GM23248 (cell line): ENCODE measurements around the gene PPIG. TPM values are rescaled to one million over a fixed set of nuclear protein-coding genes. Genes with fewer than 3 reads are reported as not detected.
"Not testable (repeated sequence)": the region's sequence is repeated elsewhere in the genome, so short reads cannot be mapped to it uniquely, and the experiment has no call there.

ENCODE experiments used
- DNase-seq: peaks from one replicate; pipeline ENCODE4 v3.0.0-alpha.2; 2015
- H2AFZ ChIP-seq: fragments of 200-600 bp; sonication (generic); 2 replicates; pipeline ENCODE4 v1.6.1; 2016; ENCODE audit warnings: antibody characterized with exemption
- H3F3A ChIP-seq: fragments of 200-600 bp; sonication (generic); 2 replicates; pipeline ENCODE4 v1.6.1; 2016; ENCODE audit warnings: mild to moderate bottlenecking, antibody characterized with exemption, mixed run types; ENCODE audit not compliant: insufficient read depth
- H3K27ac ChIP-seq: fragments of 200-600 bp; sonication (generic); 2 replicates; pipeline ENCODE4 v1.5.1; 2016; ENCODE audit warnings: mild to moderate bottlenecking
- H3K27me3 ChIP-seq: fragments of 200-600 bp; sonication (generic); replicated peaks from 2 replicates; pipeline ENCODE4 v1.6.1; 2016; ENCODE audit warnings: mild to moderate bottlenecking; ENCODE audit not compliant: insufficient read depth
- H3K36me3 ChIP-seq: fragments of 200-600 bp; sonication (generic); 2 replicates; pipeline ENCODE4 v1.6.1; 2016; ENCODE audit warnings: low read depth, mild to moderate bottlenecking
- H3K4me1 ChIP-seq: fragments of 200-600 bp; sonication (generic); 2 replicates; pipeline ENCODE4 v1.6.1; 2016; ENCODE audit warnings: mild to moderate bottlenecking; ENCODE audit not compliant: insufficient read depth
- H3K4me2 ChIP-seq: fragments of 200-600 bp; sonication (generic); one replicate; pipeline ENCODE4 v1.6.1; 2016; ENCODE audit warnings: mild to moderate bottlenecking; ENCODE audit not compliant: unreplicated experiment
- H3K4me3 ChIP-seq: fragments of 200-600 bp; sonication (generic); 2 replicates; pipeline ENCODE4 v1.5.1; 2016; ENCODE audit warnings: mild to moderate bottlenecking
- H3K79me2 ChIP-seq: fragments of 200-600 bp; sonication (generic); 2 replicates; pipeline ENCODE4 v1.6.1; 2016; ENCODE audit warnings: mild to moderate bottlenecking; ENCODE audit not compliant: insufficient read depth
- H3K9ac ChIP-seq: fragments of 200-600 bp; sonication (generic); 2 replicates; pipeline ENCODE4 v1.6.1; 2016; ENCODE audit warnings: mild to moderate bottlenecking
- H3K9me2 ChIP-seq: fragments of 200-600 bp; sonication (generic); 2 replicates; pipeline ENCODE4 v1.6.1; 2016; ENCODE audit warnings: mixed run types, mild to moderate bottlenecking, moderate library complexity; ENCODE audit not compliant: insufficient read depth
- H3K9me3 ChIP-seq: fragments of 200-600 bp; sonication (generic); one replicate; pipeline ENCODE4 v1.6.1; 2017; ENCODE audit warnings: low read depth
- H4K20me1 ChIP-seq: fragments of 200-600 bp; sonication (generic); 2 replicates; pipeline ENCODE4 v1.6.0; 2016; ENCODE audit not compliant: insufficient read depth
- EZH2 ChIP-seq: fragments of 200-600 bp; sonication (generic); IDR thresholded peaks from 2 replicates; pipeline ENCODE4 v1.6.1; 2018; ENCODE audit warnings: antibody characterized with exemption, mild to moderate bottlenecking; ENCODE audit not compliant: insufficient read depth, poor library complexity, severe bottlenecking
- EZH2phosphoT487 ChIP-seq: fragments of 200-600 bp; sonication (generic); IDR thresholded peaks from 2 replicates; pipeline ENCODE4 v1.6.1; 2018; ENCODE audit warnings: antibody characterized with exemption, moderate library complexity, mild to moderate bottlenecking, low read depth; ENCODE audit not compliant: insufficient read depth
- WGBS, 2 experiments: methylation state at CpG; one replicate each; pipeline ENCODE4 v1.1.6; 2015 to 2017; ENCODE audit warnings: low lambda C conversion rate in 2 of 2, low coverage in 1 of 2; ENCODE audit errors: missing lambda C conversion rate in 2 of 2; 5-methylcytosine and 5-hydroxymethylcytosine counted together
- in situ Hi-C: fragments of 300-500 bp; cut with MboI; formaldehyde crosslinking; loops from 2 replicates; pipeline ENCODE4 v1.15.0; 2020
- polyA plus RNA-seq: library from polyadenylated mRNA; unstranded; fragments of >200 nt; fragmentation: Nextera tagmentation; extraction: Ambion mirVana; gene quantifications from 2 replicates; pipeline ENCODE4 v1.2.1, GENCODE V29; 2016
- total RNA-seq: library from RNA; depleted of rRNA; stranded (reverse); fragments of >200 nt; shearing (Covaris generic); gene quantifications from 2 replicates; pipeline ENCODE4 v1.2.3, GENCODE V29; 2014

Gene PPIG
- total and polyA plus RNA-seq, 2 experiments from 2014 or later: 23.0 to 51.3 TPM

GRCh38 chr2:169683054-169683424 is 98.9 kb downstream of the PPIG start:
- no peaks in the 10 kb centered on the region for H3F3A ChIP-seq
- H3K27ac ChIP-seq: no peak overlapping the region
- no peaks in the 10 kb centered on the region for H3K79me2 ChIP-seq
- H3K36me3 ChIP-seq: no peaks in the 10 kb centered on the region
- H3K4me1 ChIP-seq: no peaks in the 10 kb centered on the region
- H4K20me1 ChIP-seq: no peaks in the 10 kb centered on the region
- no peaks in the 10 kb centered on the region for H3K9me3 ChIP-seq
- no peak overlapping the region for H2AFZ ChIP-seq
- TF ChIP-seq EZH2phosphoT487 (no peak), EZH2 (no peak)
- in situ Hi-C loops: no loop called here
- H3K4me2 ChIP-seq: no peak overlapping the region
- H3K9me2 ChIP-seq: no peaks in the 10 kb centered on the region
- no peak for DNase-seq
- 57 to 61% methylated on average over 3 of the region's 3 CpGs for WGBS, 2 experiments
- no peaks in the 10 kb centered on the region for H3K27me3 ChIP-seq
- no peak overlapping the region for H3K4me3 ChIP-seq
- H3K9ac ChIP-seq: no peak overlapping the region

DNA sequence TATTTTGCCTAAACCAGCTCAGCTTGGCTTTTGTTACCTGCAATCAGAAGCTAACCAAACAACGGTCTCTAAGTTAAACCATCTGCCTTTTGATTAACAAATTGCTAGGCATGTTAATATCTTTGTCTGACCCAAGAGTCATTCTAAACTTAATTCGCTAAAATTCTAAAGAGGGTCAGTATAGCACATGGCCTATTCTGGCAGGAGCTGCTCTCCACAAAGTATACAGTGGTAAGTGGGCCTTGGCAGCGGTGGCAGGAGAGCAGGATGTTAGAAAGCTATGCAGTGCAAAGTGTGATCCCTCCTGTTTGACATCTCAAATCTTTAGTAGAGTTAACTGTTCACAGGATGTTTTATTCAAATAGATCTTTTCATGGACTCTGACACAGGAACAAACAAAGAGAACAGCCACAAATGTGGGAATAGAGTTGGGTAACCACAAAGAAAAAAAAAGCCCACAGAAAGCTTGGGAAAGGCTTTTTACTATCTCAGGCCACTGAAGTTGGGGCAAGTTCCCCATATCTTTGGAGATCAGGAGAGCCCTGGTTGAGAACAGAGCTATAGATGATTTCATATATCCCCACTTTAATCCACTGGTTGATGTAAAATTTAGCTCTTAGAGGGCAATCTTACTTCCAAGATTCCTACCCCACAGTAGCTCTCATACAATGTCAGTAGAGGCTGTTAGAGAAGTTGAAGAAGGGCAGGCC is 99.4 kb downstream of the PPIG start:
- no peaks in the 10 kb centered on the region for H3F3A ChIP-seq
- no peaks in the 10 kb centered on the region for H3K9me2 ChIP-seq
- no peak overlapping the region for H3K4me2 ChIP-seq
- H3K9ac ChIP-seq: no peak overlapping the region
- no peak overlapping the region for H3K4me3 ChIP-seq
- H3K4me1 ChIP-seq: no peaks in the 10 kb centered on the region
- H3K36me3 ChIP-seq: no peaks in the 10 kb centered on the region
- no peaks in the 10 kb centered on the region for H3K79me2 ChIP-seq
- in situ Hi-C loops: no loop called here
- no peak for TF ChIP-seq EZH2phosphoT487
- no peak for TF ChIP-seq EZH2
- no peak for DNase-seq
- no peak overlapping the region for H2AFZ ChIP-seq
- no peaks in the 10 kb centered on the region for H3K9me3 ChIP-seq
- no peaks in the 10 kb centered on the region for H3K27me3 ChIP-seq
- WGBS, 2 experiments: 62 to 64% methylated on average over 3 of the region's 3 CpGs
- no peak overlapping the region for H3K27ac ChIP-seq
- H4K20me1 ChIP-seq: no peaks in the 10 kb centered on the region

DNA sequence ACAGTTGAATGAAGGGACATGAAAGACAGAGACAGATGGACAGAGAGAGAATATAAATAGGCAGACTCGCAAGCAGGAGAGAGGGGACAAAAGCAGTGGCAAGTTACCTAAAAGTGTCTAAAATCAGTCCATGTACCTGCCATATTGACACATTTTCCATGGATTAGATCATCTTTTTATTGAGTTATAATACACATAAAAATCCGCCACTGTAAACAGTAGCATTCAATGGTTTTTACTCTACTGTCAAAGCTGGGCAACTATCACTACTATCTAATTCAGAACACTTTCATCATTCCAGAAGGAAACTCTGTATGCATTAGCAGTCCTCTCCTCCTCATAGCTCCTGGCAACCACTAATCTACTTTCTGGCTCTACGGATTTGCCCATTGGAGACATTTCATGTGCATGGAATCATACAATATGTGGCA is 100.0 kb downstream of the PPIG start:
- in situ Hi-C loops: no loop called here
- TF ChIP-seq EZH2phosphoT487 (no peak), EZH2 (no peak)
- H3K27me3 ChIP-seq: no peaks in the 10 kb centered on the region

DNA sequence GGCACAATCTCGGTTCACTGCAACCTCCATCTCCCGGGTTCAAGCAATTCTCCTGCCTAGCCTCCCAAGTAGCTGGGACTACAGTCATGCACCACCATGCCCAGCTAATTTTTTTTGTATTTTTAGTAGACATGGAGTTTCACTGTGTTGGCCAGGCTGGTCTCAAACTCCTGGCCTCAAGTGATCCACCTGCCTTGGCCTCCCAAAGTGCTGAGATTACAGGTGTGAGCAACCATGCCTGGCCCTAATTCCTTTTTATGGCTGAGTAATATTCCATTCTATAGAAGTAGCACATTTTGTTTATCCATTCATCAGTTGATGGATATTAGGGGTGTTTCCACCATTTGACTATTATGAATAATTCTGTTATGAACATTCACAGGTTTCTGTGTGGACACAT is 100.6 kb downstream of the PPIG start:
- H3K4me2 ChIP-seq, H3K27ac ChIP-seq, H3F3A ChIP-seq, in situ Hi-C loops, H3K9me3 ChIP-seq, H2AFZ ChIP-seq, DNase-seq, H3K9ac ChIP-seq, H3K79me2 ChIP-seq, H3K4me3 ChIP-seq, H3K36me3 ChIP-seq, H4K20me1 ChIP-seq, H3K4me1 ChIP-seq, H3K27me3 ChIP-seq, H3K9me2 ChIP-seq: not testable (repeated sequence)
- 69 to 84% methylated on average over 2 of the region's 2 CpGs for WGBS, 2 experiments

More for the DNA sequence above, 100.0 kb downstream of the PPIG start:
- Histone ChIP-seq H3K79me2 (no peaks in the 10 kb centered on the region), H3K9me3 (no peaks in the 10 kb centered on the region), H3K4me1 (no peaks in the 10 kb centered on the region), H3K4me2 (no peak overlapping the region), H3K27ac (no peak overlapping the region), H3K9ac (no peak overlapping the region), H3K4me3 (no peak overlapping the region), H4K20me1 (no peaks in the 10 kb centered on the region), H3F3A (no peaks in the 10 kb centered on the region), H2AFZ (no peak overlapping the region), H3K9me2 (no peaks in the 10 kb centered on the region), H3K36me3 (no peaks in the 10 kb centered on the region)
- no peak for DNase-seq
- 86 to 91% methylated on average over 3 of the region's 3 CpGs for WGBS, 2 experiments

DNA sequence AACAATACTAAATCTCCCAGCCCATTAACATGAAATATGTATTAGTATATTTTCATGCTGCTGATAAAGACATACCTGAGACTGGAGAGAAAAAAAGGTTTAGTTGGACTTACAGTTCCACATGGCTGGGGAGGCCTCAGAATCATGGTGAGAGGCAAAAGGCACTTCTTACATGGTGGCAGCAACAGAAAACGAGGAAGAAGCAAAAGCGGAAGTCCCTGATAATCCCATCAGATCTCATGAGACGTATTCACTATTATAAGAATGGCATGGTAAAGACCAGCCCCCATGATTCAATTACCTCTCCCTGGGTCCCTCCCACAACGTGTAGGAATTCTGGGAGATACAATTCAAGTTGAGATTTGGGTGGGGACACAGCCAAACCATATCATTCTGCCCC is 102.7 kb downstream of the PPIG start:
- DNase-seq, H3K4me1 ChIP-seq, H2AFZ ChIP-seq, H3F3A ChIP-seq, H3K4me2 ChIP-seq, H3K4me3 ChIP-seq, H3K27ac ChIP-seq, H3K9ac ChIP-seq, H3K36me3 ChIP-seq, H3K27me3 ChIP-seq, H4K20me1 ChIP-seq, H3K9me2 ChIP-seq, in situ Hi-C loops, H3K9me3 ChIP-seq, H3K79me2 ChIP-seq: not testable (repeated sequence)
- WGBS, 2 experiments: 59 to 68% methylated on average over 4 of the region's 4 CpGs

GRCh38 chr2:169687943-169688342 is 103.8 kb downstream of the PPIG start:
- H3K36me3 ChIP-seq, H3K27ac ChIP-seq, H3K79me2 ChIP-seq, H2AFZ ChIP-seq, H3K4me2 ChIP-seq, H3F3A ChIP-seq, H3K9ac ChIP-seq, H3K9me3 ChIP-seq, H3K4me1 ChIP-seq, H3K4me3 ChIP-seq, DNase-seq, H4K20me1 ChIP-seq, in situ Hi-C loops, H3K27me3 ChIP-seq, H3K9me2 ChIP-seq: not testable (repeated sequence)
